ENCODE data around the gene MIP. TPM values are rescaled to one million over a fixed set of nuclear protein-coding genes. Genes with fewer than 3 reads are reported as not detected.

MIP gene
- total RNA-seq, 4 donors from 2014 or later: not detected

DNA sequence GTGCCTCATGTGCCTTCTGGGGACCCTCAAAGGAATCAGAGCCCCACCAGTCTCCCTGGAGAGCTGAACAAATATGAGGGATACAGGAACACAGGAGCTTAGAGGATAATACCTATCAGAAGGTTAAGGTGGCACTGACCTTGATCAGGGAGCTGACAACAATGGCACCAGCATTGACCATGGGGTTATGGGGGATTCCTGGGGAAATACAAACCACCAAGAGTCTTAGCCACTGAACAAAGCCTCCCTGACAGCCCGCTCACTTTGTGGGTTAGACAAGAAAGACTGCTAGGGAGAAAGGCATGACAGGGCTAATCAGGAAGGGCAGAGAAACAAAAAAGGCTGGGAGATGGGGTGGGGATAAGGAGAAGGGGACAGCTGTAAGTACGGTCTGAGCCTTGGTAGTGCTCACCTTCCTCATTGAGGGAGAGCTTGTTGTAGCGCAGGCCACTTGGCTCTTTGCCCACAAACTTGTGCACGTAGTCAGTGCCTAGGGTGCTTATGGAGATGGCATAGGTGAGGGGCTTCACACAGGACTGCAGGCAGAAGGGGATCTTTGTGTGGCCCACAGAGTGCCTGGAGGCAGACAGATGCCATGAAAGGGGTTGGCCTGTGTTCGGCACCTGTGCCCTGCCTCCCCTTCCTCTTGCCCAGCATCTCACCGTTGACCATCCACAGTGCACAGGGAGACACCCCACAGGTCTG lies 23.2 kb upstream of the MIP start:
- Histone ChIP-seq H3K4me3 (no peak overlapping the region), H3K27ac (no peak overlapping the region), H3K9me3 (no peaks in the 10 kb centered on the region), H3K27me3 (no peaks in the 10 kb centered on the region), H3K4me1 (no peaks in the 10 kb centered on the region), H3K36me3 (no peaks in the 10 kb centered on the region)
- no peak for TF ChIP-seq POLR2A (IDR thresholded peaks at IDR 0.05)
- TF ChIP-seq, protein P1, sequence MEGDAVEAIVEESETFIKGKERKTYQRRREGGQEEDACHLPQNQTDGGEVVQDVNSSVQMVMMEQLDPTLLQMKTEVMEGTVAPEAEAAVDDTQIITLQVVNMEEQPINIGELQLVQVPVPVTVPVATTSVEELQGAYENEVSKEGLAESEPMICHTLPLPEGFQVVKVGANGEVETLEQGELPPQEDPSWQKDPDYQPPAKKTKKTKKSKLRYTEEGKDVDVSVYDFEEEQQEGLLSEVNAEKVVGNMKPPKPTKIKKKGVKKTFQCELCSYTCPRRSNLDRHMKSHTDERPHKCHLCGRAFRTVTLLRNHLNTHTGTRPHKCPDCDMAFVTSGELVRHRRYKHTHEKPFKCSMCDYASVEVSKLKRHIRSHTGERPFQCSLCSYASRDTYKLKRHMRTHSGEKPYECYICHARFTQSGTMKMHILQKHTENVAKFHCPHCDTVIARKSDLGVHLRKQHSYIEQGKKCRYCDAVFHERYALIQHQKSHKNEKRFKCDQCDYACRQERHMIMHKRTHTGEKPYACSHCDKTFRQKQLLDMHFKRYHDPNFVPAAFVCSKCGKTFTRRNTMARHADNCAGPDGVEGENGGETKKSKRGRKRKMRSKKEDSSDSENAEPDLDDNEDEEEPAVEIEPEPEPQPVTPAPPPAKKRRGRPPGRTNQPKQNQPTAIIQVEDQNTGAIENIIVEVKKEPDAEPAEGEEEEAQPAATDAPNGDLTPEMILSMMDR (IDR thresholded peaks at IDR 0.05): no peak
- DNase-seq: no peak

DNA sequence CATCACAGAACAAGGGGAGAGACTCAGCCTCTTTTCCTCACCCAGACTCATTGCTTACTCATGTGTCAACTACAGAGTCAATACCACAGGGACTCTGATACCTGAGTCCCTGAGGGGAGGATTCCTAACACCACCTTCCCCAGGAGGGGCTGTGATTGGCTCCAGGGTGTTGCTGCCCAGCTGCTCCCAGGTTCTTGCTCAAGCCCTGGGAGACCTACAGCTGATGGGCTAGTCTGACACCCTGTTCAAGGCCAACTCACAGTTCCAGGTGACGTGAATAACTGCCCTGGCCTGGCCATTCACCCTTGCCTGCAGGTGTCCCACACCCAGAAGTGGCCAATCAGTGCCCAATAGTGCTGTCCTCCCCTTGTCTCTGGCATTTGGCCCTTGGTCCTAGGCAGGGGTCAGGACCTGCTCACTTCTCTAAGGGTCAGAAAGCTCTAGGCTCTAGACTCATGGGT lies 22.5 kb upstream of the MIP start:
- TF ChIP-seq, protein P1 (IDR thresholded peaks at IDR 0.05): no peak
- TF ChIP-seq POLR2A (IDR thresholded peaks at IDR 0.05): no peak
- DNase-seq: no peak
- no peak overlapping the region for H3K4me3 ChIP-seq
- H3K36me3 ChIP-seq: no peaks in the 10 kb centered on the region
- H3K27ac ChIP-seq: no peak overlapping the region
- H3K4me1 ChIP-seq: no peaks in the 10 kb centered on the region
- H3K27me3 ChIP-seq: no peaks in the 10 kb centered on the region
- no peaks in the 10 kb centered on the region for H3K9me3 ChIP-seq

DNA sequence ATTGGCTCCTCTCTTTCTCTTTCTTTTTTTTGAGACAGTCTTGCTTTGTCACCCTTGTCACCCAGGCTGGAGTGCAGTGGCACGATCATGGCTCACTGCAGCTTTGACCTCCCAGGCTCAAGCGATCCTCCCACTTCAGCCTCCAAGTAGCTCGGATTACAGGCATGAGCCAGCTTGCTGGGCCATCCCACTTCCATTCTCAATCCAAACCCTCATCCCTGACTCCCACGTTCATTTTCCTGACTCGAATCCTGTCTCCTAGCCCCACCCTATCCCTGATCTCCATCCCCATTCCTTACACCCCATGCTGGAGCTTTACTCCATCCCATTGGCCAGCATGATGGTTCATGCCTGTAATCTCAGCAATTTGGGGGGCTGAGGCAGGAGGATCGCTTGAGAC lies 21.7 kb upstream of the MIP start:
- no peak overlapping the region for H3K4me3 ChIP-seq
- TF ChIP-seq, protein P1 (IDR thresholded peaks at IDR 0.05): no peak
- DNase-seq: no peak

DNA sequence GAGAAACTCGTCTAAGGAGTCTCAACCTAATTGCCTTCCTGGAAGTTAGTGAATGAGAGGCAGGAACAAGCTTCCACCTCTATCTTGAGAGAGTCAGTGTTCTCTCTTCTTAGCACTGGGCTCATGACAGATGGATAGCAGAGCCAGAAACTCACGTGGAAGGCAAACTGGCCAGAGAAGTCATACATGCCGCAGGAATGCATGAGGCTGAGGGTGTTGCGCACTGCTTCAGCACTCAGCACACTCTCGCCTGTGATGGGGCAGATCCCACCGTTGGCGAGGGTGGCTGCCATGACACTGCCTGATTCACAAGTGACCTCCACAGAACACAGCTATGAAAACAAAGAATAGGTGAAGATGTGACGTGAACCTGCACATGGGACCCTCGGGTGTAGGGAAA lies 19.9 kb upstream of the MIP start:
- H3K4me3 ChIP-seq: no peak overlapping the region
- no peak for DNase-seq
- TF ChIP-seq POLR2A (IDR thresholded peaks at IDR 0.05): no peak
- TF ChIP-seq, protein P1 (IDR thresholded peaks at IDR 0.05): no peak
- no peaks in the 10 kb centered on the region for H3K36me3 ChIP-seq
- no peaks in the 10 kb centered on the region for H3K27me3 ChIP-seq
- H3K4me1 ChIP-seq: peaks cover 0 to 8% (median 0%) of the 10 kb centered on the region in 4 donors
- no peak overlapping the region for H3K27ac ChIP-seq
- H3K9me3 ChIP-seq: no peaks in the 10 kb centered on the region

More for the DNA sequence above, 21.7 kb upstream of the MIP start:
- Histone ChIP-seq H3K36me3 (no peaks in the 10 kb centered on the region), H3K9me3 (no peaks in the 10 kb centered on the region), H3K27me3 (no peaks in the 10 kb centered on the region), H3K27ac (no peak overlapping the region), H3K4me1 (no peaks in the 10 kb centered on the region)

DNA sequence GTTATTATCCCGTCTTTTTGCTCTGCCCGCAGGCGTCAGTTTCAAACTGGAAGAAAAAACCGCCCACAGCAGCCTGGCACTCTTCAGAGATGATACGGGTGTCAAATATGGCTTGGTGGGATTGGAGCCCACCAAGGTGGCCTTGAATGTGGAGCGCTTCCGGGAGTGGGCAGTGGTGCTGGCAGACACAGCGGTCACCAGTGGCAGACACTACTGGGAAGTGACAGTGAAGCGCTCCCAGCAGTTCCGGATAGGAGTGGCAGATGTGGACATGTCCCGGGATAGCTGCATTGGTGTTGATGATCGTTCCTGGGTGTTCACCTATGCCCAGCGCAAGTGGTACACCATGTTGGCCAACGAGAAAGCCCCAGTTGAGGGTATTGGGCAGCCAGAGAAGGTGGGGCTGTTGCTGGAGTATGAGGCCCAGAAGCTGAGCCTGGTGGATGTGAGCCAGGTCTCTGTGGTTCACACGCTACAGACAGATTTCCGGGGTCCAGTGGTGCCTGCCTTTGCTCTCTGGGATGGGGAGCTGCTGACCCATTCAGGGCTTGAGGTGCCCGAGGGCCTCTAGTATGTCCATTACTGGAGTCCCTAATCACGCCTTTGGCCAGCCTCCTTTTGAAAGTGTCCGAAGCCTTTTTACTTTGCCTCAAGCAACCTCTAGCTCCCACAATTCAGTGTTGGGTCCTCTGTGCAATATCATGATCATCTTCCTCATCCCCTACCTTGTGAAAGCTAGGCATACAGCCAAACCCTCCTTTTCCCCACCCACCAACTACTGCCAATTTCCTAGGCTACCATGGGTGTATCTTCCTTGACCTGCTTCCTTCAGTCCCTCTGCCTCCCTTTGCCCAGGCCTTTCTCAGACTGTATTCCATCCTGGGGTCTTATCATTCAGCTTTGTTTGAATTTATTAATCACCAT lies 14.8 kb upstream of the MIP start:
- Histone ChIP-seq H3K27me3 (no peaks in the 10 kb centered on the region), H3K27ac (peak overlapping the region; percentile 80 to 94 (median 86)), H3K4me3 (peak overlapping the region; percentile 69 to 88 (median 81)), H3K4me1 (peaks cover 0 to 19% (median 3%) of the 10 kb centered on the region in 4 donors), H3K36me3 (no peaks in the 10 kb centered on the region), H3K9me3 (no peaks in the 10 kb centered on the region)
- DNase-seq: peak in 2 of 3 donors; percentile 53 to 56
- TF ChIP-seq, protein P1 (IDR thresholded peaks at IDR 0.05): no peak
- no peak for TF ChIP-seq POLR2A (IDR thresholded peaks at IDR 0.05)
